H1 (cell line): ENCODE data around the gene LIPM. TPM values are rescaled to one million over a fixed set of nuclear protein-coding genes. Genes with fewer than 3 reads are reported as not detected.

Experiments used
- polyA plus RNA-seq, 7 experiments: library from polyadenylated mRNA; depleted of rRNA in 3 of 7; stranded (reverse) in 5 of 7; unstranded in 2 of 7; fragments of >200 nt in 5 of 7; fragments of 200-250 nt in 2 of 7; gene quantifications; 1 replicate in 5 of 7; 2 replicates in 1 of 7; 4 replicates in 1 of 7; pipeline versions ENCODE4 v1.2.1 to v1.2.3, GENCODE V29; 2011 to 2013; ENCODE audit warnings: missing spikeins in 2 of 7, mixed read lengths in 2 of 7
- total RNA-seq: library from RNA; stranded (reverse); fragmentation: NEBNext Ultra II Directional; extraction: Animal tissue kit (Norgen Biotek cat#: 25700); gene quantifications from 2 replicates; pipeline ENCODE4 v1.2.1, GENCODE V29; 2021

The LIPM gene
- total and polyA plus RNA-seq, 2 of the 8 experiments (the other 6 are each of a cell fraction or from before 2014, with no cell fraction given) = not detected

Other genes starting within 250 kb of the LIPM start
- 7.5 TPM in 2 replicates for gene RNLS, start 219.4 kb upstream of the LIPM start, total RNA-seq
- gene RNLS, start 219.4 kb upstream of the LIPM start, polyA plus RNA-seq (2011; rRNA removed) = 10.1 and 12.7 TPM in 2 replicates
- not detected in 2 replicates for gene LIPJ, start 216.0 kb upstream of the LIPM start, total RNA-seq
- not detected in 2 replicates for gene LIPJ, start 216.0 kb upstream of the LIPM start, polyA plus RNA-seq (2011; rRNA removed)
- not detected in 2 replicates for gene LIPF, start 138.3 kb upstream of the LIPM start, total RNA-seq
- not detected in 2 replicates for gene LIPF, start 138.3 kb upstream of the LIPM start, polyA plus RNA-seq (2011; rRNA removed)
- not detected in 2 replicates for gene LIPK, start 96.5 kb upstream of the LIPM start, total RNA-seq
- not detected in 2 replicates for gene LIPK, start 96.5 kb upstream of the LIPM start, polyA plus RNA-seq (2011; rRNA removed)
- not detected in 2 replicates for gene LIPN, start 42.7 kb upstream of the LIPM start, total RNA-seq
- gene LIPN, start 42.7 kb upstream of the LIPM start, polyA plus RNA-seq (2011; rRNA removed) = not detected in 2 replicates
- gene ANKRD22, start 49.1 kb downstream of the LIPM start, total RNA-seq = not detected in 2 replicates
- gene ANKRD22, start 49.1 kb downstream of the LIPM start, polyA plus RNA-seq (2011; rRNA removed) = 0.05 and 0.68 TPM in 2 replicates
- 5.5 and 6.5 TPM in 2 replicates for gene STAMBPL1, start 77.5 kb downstream of the LIPM start, total RNA-seq
- gene STAMBPL1, start 77.5 kb downstream of the LIPM start, polyA plus RNA-seq (2011; rRNA removed) = 5.5 and 8.1 TPM in 2 replicates
- gene ACTA2, start 150.0 kb downstream of the LIPM start, total RNA-seq = 2.0 and 3.5 TPM in 2 replicates
- 8.7 and 8.9 TPM in 2 replicates for gene ACTA2, start 150.0 kb downstream of the LIPM start, polyA plus RNA-seq (2011; rRNA removed)
- gene FAS, start 188.1 kb downstream of the LIPM start, total RNA-seq = 4.0 and 5.4 TPM in 2 replicates
- gene FAS, start 188.1 kb downstream of the LIPM start, polyA plus RNA-seq (2011; rRNA removed) = 3.7 and 6.7 TPM in 2 replicates